ENCODE data around the gene IFNLR1.

The IFNLR1 gene

DNA sequence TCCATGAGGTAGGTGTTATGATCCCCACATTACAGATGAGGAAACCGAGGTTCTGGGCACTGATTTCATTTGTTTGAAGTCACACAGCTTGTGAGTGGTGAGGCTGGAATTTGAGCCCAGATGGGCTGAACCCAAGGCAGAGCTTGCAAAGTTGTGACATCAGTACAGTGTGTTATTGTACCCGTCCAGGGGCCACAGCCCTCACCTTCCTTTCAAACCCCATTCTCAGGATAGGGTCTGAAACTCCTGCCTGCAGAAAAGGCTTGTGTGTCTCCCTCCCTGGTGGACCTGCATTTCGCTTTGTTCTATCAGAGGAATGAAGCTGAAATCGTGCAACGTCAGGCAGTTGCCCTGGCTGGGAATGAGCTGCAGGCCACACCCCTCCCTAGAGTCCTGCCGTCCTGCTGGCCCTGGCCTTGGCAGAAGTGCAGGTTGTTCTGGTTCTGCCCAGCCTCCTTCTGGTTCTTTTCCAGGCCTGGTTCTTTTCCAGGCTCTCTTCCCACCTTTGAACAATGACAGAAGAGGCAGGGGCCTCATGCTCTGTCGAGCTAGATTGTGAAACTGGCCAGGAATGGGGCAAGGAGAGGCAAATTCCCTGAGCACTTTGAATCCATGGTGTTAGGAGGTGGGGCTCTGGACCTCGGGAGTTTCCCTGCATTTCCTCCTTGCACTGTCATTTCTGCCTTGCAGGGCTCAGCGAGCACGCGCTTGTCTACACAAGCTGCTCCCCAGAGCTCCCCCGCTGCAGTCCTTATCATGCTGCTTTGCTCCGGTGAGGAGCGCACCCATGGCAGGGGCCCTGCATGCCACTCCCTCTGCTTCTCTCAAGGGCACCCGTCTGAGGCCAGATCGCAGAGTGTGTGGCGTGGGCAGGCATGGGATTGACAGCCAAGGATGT, 67.0 kb downstream of the IFNLR1 start:
- no peak for DNase-seq

DNA sequence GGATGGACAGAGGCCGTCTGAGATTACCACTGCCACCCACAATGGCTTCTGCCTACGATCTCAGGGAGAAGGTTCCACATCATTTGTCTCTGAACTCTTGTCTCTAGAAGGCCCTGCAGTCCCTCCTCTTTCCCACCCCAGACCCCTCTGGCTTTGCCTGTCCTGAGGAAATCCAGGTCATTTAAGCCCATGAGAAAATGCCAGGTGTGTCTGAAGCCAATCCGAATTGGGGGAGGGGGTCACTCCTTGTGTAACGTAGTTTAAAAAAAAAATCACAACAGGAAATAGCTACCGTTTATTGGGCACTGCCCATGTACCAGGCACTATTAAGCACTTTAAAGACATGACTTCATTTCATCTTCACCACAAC, 67.6 kb downstream of the IFNLR1 start:
- DNase-seq, result no peak

DNA sequence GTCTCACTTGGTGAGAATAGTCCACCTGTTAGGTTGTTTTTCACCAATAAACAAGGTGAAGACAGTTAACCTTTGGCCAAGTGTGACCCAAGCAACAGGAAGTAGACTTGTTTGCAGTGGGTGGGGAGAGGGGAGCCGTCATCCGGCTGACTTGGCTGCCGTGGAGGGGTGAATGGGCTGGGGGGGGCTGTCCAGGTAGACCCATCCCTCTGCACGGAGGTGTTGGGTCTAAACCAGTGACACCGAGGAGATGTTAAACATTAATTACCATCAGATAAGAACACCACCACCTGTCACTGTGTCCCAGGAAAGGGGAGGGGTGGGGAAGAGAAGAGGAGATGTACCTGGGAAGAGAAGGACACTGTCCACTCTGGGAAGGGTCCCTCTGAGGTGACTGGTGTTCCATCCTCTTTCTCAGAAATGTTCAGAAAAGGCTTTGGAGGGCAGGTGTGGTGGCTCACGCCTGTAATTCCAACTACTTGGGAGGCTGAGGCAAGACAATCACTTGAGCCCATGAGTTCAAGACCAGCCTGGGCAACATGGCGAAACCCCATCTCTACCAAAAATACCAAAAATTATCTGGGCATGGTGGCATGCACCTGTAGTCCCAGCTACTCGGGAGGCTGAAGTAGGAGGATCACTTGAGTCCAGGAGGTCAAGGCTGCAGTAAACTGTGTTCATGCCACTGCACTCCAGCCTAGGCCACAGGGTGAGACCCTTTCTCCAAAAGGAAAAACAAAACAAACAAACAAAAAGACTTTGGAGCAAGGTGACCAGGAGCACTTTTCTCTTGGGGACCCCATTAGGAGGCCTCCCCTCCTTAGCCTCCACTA, 68.5 kb downstream of the IFNLR1 start:
- no peak for DNase-seq

DNA sequence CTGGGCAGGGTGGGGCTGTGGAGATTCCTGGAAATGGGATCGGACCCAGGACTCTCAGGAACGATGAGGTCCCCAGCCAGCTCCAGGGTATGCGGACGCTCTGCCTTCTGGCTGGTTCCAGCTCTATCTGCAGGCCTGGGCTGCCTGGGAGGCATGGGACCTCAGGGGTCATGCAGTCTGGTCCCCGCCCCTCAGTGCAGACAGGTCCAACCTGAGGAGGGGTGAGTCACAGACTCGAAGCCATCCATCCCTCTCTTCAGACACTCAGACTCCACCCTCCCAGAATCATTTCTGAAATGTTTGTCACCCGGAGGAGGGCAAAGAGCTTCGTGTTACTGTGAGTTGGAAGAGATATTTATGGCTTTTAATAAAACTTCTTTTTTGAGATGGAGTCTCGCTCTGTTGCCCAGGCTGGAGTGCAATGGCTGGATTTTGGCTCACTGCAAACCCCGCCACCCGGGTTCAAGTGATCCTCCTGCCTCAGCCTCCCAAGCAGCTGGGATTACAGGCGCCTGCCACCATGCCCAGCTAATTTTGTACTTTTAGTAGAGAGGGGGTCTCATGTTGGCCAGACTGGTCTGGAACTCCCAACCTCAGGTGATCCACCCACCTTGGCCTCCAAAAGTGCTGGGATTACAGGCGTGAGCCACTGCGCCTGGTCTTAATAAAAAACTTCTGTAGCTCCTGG, 69.2 kb downstream of the IFNLR1 start:
- DNase-seq, result no peak

DNA sequence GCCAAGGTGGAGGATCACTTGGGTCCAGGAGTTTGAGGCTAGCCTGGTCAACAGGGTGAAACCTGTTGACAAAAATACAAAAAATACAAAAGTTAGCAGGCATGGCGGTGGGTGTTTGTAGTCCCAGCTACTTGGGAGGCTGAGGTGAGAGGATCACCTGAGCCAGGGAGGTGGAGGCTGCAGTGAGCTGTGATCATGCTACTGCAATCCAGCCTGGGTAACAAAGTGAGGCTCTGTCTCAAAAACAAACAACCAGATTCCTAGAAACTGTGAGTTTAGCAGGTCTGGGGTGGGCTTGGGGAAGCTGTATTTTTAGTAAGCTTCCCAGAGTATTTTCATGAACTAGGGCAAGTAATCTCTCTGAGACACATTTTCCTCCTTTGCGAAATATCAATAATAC, 70.0 kb downstream of the IFNLR1 start:
- DNase-seq, result no peak

DNA sequence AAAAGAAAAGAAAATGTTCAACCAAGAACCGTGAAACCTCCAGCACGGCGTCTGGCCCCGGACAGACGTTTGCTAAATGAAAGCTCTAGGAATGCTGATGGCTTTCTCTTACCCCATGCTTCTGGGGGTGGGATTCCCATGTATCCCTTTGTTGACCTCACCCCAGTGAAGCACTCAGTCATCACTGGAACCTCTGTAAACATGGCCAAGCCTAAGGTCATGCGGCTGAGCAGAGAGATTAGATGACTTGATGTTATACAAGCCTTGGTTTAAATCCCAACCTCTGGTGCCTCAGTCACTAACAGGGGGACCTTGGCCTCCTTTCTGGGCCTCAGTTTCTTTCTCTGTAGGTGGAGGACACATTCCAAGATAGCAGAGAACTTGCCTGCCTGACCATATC, 72.3 kb downstream of the IFNLR1 start:
- no peak for DNase-seq

DNA sequence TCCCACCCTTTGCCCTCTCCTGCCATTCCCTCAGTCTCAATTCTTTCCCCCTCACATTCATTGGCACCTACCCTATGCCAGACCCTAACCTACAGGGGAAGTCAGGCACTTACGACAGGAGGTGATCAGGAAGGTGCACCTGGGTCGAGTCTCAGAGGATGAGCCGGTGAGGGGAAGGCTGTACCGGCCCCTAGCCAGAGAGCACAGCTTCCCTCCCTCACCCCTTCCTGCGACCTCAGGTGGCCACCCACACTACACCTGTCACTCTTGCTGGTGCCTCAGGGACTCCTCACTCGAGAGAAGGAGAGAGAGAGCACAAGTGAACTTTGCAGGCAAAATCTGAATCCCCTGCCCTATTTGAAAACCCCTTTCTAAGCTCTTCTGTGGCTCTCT, 73.5 kb downstream of the IFNLR1 start:
- DNase-seq, result no peak

DNA sequence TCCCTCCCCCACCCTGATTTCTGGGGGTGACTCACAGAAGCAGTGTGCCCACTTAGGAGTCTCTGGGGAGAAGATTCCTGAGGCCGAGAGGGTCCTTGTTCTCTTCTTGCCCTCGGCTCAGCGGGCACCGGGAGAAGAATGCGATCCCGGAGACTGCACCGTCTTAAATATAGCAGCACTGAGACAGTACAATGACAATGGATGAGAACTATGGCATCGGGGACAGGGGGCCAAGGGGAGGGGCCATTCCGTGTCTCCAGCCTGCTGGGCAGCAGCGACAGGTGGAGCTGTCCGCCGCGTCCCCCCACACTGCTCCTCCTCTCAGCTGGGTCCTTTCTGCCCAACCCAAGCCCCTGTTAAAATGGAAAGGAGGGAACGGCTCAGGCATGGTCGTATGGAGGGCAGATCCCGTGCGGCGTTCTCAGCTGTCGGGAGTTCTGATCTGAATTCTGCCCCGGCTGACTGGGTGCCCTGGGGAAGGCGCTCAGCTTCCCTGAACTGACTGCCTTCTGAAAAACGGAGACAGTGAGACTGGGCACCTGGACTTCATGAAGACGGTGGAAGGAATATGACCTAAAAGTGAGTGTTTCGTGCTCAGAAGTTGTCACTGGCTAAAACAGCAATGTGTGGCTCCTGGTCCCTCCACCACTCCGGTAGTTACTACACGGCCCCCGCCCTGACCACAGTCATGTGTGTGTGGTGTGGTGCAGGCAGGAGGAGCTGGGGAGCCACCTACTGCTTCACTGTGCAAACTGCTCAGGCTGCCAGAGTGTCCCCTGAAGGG, 74.9 kb downstream of the IFNLR1 start, which contains the start of gene MYOM3:
MYOM3 (minus strand) TSS at position 140 of the 784 bp plus-strand sequence. CDS start 3,499 bp downstream, outside the sequence.
- peak; percentile 33 for DNase-seq

DNA sequence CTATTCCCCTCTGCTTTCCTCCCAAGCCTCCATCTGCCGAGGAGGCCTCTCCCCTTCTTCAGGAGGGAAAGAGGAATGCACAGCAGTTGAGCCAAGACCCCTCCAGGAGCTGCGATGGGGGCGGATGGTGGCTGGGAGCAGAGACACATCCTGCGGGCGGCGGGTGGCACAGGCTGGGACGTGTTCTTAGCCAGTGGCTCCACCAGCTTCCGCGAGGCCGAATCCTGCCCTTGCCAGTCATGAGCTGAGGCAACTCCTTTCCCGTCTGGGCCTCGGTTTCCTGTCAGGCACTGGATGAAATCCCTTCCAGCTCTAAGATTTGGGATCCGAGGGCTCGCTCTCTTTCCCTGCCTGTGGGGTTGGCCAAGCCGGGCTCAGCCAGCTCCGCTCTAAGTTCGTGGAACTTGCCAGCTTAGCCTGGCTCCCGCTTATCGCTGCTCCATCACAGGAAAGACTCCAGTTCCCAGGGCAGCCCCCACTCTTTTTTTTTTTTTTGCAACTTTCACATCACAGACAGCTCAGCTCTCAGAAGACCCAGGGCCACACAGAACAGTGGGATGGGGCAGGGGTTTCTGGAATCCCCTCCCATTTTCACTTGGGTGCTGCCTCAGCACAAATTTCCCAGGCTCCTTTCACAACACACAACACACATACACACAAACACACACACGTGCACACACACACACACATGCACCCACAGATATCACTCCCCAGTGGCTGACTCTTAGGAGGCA, 75.7 kb downstream of the IFNLR1 start:
- DNase-seq, result no peak

DNA sequence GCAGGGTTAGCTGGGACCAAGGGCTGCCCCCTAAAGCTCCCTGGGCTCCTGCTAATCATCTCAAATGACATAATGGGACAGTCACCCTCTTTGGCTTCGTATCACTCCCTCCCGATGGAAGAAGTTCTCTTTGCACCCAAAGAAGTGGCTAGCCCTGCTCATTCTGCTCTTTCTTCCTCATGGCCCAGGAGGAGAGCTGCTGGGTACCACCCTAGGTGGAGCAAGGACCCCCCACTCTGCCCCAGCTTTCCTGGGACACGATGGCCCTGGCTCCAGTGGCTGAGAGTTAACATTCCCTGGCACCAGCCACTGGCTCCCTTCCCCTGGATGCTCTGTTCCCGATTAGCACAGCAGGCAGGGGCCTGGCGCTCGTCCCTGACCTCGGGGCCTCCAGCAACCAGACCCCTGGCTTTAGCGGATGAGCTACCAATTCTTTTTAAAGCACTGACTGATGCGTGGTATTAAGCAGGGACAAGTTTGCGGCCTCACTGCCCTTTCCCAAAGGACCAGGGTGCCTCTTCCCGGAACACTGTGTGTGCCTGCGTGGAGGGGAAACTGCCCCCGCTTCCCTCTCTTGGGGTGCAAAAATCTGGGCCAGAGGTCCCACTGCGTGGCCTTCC, 76.3 kb downstream of the IFNLR1 start:
- no peak for DNase-seq

DNA sequence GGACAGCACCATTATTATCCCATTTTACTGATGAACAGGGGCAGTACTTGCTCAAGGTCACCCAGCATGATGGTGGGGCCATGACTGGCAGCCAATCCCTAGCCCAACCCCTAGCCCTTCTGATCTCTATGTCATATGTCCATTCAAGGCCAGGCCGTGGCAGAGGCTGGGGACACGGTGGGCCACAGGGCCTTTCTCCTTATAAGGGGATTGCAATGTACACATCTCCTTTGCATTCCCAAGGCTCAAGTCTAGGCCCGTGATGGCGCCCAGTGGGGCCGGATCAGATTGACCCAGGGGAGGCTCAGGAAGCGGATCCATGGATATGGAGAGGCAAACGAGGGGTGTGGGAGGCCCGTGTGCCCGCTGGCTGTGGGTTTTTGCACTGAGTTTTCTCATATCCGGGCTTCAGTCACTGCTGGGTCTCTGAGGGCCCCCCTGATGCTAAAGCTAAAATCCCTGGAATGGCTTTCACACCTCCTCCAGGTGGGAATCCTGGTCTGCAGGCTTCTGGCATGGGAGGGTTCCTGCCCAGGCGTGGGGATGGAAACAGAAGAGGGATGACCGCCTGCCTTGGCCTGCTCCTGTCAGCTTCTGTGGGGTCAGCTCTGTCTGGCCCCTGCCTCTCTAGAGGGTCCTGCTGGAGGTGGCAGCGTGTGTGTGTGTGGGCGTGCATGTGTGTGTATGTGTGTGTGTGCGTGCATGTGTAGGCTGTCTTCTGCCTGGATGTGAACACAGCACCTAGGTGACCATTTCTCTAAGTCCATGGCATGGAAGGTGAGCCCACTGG, 77.2 kb downstream of the IFNLR1 start:
- DNase-seq, result no peak

DNA sequence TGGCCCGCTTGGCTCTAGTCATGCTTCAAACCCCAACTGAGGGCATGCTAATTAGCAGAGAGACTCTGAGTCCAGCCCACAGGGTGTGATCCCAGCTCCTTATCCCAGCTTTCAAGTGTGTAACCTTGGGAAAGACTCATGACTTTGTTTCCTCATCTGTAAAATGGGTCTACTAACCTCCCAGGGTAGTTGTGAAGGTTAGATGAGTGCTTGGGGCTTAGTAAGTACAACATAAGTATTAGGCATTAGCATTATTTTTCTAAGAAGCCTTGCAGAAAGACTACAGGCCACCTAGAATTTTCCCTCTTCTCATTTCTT, 78.0 kb downstream of the IFNLR1 start:
- DNase-seq, result no peak

DNA sequence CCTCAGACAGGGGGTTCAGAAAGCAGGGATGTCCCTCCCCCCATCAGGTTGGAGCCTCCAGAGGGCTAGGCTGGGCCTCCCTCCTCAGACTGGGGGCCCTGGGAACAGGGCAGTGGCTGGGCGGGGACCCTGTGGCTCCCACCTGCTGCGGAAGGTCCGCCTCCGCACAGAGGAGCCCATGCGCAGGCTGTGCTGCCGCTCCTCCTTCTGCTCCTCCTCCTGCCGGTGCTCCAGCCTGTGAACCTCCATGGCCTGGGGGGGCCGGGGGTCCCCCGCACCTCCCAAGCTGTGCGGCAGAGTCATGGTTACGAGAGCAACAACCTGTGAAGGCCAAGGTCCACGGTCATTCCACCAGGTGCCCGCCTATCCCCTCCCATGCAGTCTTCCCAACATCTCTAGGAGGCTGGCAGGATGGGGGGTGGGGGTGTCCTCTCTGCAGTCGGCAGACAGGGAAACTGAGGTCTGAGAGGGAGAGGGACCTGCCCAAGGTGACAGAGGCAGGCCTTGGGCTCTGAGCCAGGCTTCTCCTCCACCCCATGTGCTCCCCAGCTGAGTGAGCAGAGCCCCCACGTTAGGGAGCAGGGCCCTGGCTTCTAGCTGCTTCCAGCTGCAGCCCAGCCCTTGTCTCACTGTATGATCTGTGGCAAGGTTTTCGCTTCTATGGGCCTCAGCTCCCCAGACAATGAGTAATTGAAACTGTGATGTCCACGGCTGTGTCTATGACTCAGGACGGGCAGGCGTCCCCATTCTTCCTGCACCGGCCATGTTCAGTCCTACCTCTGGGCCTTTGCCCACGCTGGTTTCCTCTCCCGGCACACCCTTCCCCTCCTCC, 78.5 kb downstream of the IFNLR1 start:
- no peak for DNase-seq

DNA sequence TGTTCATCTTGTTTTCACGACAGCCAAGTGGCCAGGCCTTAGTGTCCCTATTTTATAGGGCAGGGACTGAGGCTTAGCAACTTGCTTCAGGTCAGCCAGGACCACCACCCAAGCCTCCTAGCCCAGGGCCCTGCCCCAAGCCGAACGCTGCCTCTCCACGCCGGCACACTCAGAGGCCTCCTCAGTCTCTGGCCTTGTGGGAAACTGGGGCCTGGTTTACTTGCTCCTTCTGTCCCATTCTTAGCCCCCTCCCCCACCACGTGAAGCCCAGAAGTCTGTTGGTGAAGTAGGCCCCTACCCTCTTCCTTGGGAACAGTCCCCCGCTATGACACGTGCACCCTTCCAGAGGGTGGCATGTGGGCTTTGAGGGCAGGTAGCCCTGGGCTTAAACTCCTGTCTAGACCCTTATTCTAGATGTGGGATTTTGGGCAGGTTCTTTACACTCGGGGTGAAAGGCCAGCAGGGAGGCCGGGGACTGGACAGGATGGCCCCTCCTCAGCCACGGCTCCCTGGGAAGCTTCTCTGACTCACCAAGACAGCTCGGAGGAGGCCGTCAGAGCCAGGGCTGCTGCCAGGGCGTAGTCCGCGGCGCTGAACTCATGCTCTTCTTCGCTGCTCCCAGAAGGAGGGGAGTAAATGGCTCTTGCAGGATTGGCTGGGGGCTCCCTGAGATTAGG, 79.5 kb downstream of the IFNLR1 start:
- DNase-seq, result no peak

DNA sequence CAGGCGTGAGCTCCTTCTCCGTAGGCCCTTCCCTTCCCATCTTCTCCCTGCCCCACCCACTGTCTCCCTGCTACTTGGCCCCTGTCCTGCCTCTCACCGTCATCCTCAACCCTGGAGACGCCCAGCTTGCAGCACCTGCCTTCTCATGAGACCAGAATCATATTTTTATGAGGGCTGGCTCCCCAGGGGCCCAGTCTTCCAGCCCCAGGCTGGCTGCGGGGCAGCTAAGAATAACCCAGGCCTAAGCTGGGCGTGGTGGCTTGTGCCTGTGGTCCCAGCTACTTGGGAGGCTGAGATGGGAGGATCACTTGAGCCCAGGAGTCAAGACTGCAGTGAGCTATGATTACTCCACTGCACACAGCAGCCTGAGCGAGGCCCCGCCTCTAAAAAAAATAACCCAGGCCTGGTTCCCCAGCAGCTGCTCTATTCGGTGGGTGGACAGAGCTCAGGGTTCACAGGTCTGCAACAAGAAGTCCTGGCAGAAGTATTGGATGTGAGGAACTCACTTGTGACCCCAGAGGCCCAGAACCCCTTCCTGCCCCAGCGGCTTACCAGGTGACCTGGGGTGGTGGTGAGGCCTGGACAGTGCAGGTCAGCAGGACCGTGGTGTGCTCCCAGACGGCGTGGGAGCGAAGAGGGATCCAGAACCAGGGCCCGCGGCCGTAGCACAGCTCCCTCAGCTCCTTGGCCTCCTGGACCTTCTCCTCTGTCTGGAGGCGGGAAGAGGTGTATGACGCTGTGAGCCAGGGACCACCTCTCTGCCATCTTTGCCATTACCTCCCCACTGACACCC, 81.5 kb downstream of the IFNLR1 start:
- DNase-seq, result no peak

DNA sequence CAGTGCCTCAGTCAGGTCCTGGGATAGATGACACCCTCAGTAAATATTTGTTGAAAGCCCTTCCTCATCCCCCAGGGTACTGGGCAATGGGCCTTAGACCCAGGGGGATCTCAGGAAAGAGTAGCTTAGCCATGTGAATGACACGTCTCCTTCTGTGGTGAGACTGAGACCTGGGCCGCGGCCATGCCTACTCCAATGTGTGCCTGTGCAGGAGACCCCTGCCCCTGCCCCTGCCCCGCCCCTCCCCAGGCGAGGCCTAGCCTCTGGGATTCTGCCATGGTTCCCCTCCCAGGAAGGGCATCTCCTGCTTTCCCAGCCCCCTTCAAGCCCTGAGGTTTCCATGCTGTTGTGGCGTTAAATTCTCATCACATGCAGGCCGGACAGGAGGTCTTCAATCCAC, 82.2 kb downstream of the IFNLR1 start:
- DNase-seq, result no peak
